Mucosa of descending colon (tissue), 3 donors: Measurements from ENCODE around the gene BTBD16. TPM values are rescaled to one million over a fixed set of nuclear protein-coding genes. Genes with fewer than 3 reads are reported as not detected.

ENCODE experiments used
- ATAC-seq: fragments of 200-7000 bp; cut with Tn5 transposase; one replicate; pipeline ENCODE4 v1.9.1; 2020; ENCODE audit warnings: mild to moderate bottlenecking, moderate library complexity
- DNase-seq, 3 donors: peaks; one replicate each; pipeline ENCODE4 v3.0.0-alpha.2; 2020
- H3K36me3 ChIP-seq: fragments of 200-600 bp; one replicate; pipeline ENCODE4 v1.8.0; 2021; ENCODE audit warnings: low read depth, mild to moderate bottlenecking
- H3K4me1 ChIP-seq: fragments of 200-600 bp; one replicate; pipeline ENCODE4 v1.8.0; 2021; ENCODE audit warnings: low read depth, mild to moderate bottlenecking
- H3K4me3 ChIP-seq: fragments of 200-600 bp; one replicate; pipeline ENCODE4 v1.8.0; 2021; ENCODE audit warnings: mild to moderate bottlenecking
- H3K9me3 ChIP-seq: fragments of 200-600 bp; one replicate; pipeline ENCODE4 v1.8.0; 2021; ENCODE audit warnings: mild to moderate bottlenecking
- intact Hi-C, 2 donors: fragments of 100-400 bp; cut with DNase I in 1 of 2; cut with micrococcal nuclease in 1 of 2; formaldehyde crosslinking; loops; one replicate each; pipeline versions ENCODE4 v1.11.0 to v1.11.1; 2022; cut with DNase I, micrococcal nuclease
- total RNA-seq, 3 donors: library from RNA; stranded (reverse); fragmentation: NEBNext Ultra II Directional in 2 of 3; extraction: Animal tissue kit (Norgen Biotek cat#: 25700) in 2 of 3; gene quantifications; one replicate each; pipeline versions ENCODE4 v1.2.1 to v1.2.4, GENCODE V29; 2021 to 2023
- TF ChIP-seq, protein P1 (sequence below): fragments of 200-600 bp; IDR thresholded peaks from one replicate; pipeline ENCODE4 v1.8.0; 2022; ENCODE audit warnings: antibody characterized with exemption, mild to moderate bottlenecking
- donor health status: DM: no; HTN: no; CAD: no; lungs with moderate emphysema.
- donor health status: DM: no; HTN: no; CAD: no.
- donor health status: DM: no; HTN: yes; CAD: no.

BTBD16 gene
- total RNA-seq, 3 donors from 2014 or later = 0.16 to 0.60 (median 0.26) TPM

DNA sequence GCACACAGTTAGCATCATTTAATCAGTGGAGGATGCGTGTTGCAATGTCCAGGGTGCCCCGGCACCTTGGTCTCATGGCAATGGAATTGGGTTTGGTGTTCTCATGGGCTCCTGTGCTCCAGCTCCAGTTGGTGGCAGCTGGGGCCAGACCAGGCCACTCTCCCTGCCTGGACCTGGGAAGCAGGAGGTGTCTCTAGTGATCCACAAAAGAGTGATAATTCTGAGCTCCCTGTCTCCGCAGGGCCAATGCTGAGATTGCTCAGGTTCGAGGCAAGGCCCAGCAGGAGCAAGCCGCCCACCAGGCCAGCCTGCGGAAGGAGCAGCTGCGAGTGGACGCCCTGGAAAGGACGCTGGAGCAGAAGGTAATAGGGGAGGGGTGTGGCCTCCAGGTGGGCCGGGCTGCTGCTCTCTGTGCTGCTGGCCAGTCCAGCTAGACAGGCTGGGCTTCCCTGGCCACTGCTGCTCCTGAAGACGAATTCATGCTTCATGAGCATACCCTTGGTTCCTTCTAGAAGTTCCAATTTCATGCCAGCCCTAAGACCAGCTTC lies 21.7 kb upstream of the BTBD16 start:
- no peaks in the 10 kb centered on the region for H3K4me1 ChIP-seq
- TF ChIP-seq, protein P1, sequence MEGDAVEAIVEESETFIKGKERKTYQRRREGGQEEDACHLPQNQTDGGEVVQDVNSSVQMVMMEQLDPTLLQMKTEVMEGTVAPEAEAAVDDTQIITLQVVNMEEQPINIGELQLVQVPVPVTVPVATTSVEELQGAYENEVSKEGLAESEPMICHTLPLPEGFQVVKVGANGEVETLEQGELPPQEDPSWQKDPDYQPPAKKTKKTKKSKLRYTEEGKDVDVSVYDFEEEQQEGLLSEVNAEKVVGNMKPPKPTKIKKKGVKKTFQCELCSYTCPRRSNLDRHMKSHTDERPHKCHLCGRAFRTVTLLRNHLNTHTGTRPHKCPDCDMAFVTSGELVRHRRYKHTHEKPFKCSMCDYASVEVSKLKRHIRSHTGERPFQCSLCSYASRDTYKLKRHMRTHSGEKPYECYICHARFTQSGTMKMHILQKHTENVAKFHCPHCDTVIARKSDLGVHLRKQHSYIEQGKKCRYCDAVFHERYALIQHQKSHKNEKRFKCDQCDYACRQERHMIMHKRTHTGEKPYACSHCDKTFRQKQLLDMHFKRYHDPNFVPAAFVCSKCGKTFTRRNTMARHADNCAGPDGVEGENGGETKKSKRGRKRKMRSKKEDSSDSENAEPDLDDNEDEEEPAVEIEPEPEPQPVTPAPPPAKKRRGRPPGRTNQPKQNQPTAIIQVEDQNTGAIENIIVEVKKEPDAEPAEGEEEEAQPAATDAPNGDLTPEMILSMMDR = no peak
- H3K9me3 ChIP-seq = no peaks in the 10 kb centered on the region
- DNase-seq (no peak), ATAC-seq (no peak)
- no peak overlapping the region for H3K4me3 ChIP-seq
- H3K36me3 ChIP-seq = no peaks in the 10 kb centered on the region
- intact Hi-C loops = no loop called here

DNA sequence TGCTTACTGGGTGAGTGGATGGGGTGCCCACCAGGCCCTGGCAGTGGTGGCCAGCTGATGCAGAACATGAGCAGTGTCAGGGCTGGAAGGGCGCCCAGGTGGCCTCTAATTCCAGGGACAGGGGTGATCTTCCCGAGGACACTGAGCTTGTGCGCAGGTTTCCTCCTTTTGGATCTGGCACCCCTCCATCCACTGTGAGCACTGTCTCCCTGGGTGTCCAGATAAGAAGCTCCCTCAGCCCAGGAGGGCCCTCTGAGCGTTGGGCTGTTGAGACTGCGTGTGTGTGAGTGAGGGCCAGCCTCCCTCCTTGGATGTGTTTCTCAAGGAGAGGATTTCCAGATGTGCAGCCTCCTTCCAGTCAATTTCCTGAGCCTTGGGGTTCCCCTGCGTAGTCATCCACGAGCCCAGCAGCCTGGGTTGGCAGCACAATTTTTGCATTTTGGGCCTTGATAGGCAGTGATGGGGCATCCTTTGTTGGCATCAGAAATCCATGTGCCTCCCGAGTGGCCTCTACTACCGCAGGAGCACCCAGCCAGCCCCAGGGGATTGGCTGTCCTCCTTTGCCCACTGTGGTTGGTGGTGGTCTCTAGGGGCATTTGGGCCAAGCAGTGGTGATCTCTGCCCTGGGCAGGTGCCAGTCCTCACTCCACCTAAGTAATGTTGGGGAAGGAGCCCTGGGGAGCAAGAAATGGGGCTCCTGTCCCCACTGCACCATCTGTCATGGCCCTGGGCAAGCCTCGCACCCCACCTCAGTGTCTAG lies 20.9 kb upstream of the BTBD16 start:
- H3K36me3 ChIP-seq = no peaks in the 10 kb centered on the region
- H3K4me3 ChIP-seq = no peak overlapping the region
- no peaks in the 10 kb centered on the region for H3K4me1 ChIP-seq
- intact Hi-C loops = no loop called here
- TF ChIP-seq, protein P1 = no peak
- ATAC-seq (no peak), DNase-seq (no peak)
- H3K9me3 ChIP-seq = no peaks in the 10 kb centered on the region

DNA sequence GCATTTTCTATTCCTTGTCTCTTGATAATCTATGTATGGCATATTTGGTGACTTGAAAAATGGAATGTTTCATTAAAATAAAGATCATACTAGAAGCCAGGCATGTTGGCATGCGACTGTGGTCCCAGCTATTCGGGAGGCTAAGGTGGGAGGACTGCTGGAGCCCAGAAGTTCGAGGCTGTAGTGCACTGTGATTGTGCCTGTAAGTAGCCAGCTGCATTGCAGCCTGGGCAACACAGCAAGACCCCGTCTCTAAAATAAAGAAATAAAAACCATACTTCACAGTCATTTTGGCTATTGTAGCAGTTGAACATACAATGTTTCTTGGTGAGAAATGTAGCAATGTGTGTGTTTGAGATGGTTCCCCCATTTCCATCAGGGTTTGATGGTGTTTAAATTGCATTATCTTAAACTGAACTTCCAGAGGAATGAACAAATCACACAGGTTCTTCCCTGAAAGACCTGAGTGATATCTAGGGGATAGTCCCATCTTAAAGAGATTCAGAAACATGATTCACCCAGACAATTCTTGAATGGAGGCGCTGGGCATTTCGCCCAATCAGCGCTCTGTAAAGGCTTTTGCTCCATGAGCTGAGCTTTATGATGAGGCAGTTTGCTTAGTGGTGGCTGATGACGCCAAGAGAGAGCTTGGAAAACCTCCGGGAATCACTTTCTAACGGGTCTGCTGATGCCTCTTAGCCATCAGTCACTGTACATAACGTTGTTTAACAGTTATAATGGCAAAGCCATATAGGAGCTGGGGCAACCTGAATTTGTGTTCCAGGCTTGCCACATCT lies 19.4 kb upstream of the BTBD16 start:
- DNase-seq = no peak
- ATAC-seq = no peak
- Histone ChIP-seq H3K36me3 (no peaks in the 10 kb centered on the region), H3K4me1 (no peaks in the 10 kb centered on the region), H3K9me3 (no peaks in the 10 kb centered on the region), H3K4me3 (no peak overlapping the region)
- intact Hi-C loops = no loop called here
- TF ChIP-seq, protein P1 = no peak

DNA sequence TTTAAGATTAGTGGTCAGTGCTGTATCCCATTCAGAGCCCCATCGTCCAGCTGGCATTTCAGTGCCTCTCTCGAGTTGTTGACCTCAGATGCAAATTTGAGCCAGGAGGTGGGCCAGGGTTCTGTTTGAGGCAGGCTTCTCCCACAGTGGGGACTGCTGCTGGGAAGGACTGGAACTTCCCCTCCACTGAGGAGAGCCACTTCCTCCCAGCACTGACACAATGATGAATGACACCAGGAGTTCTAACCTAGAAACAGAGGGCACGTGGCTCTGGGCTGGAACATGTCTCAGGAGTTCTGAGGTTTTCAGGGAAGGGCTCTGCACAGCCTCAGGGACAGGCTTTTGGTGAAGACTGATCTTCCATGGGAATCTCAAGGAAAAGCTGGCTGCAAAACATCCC lies 18.3 kb upstream of the BTBD16 start:
- Histone ChIP-seq H3K4me3 (no peak overlapping the region), H3K9me3 (no peaks in the 10 kb centered on the region), H3K4me1 (no peaks in the 10 kb centered on the region), H3K36me3 (no peaks in the 10 kb centered on the region)
- intact Hi-C loops = no loop called here
- TF ChIP-seq, protein P1 = no peak
- peak; percentile 23 for ATAC-seq
- DNase-seq = no peak

DNA sequence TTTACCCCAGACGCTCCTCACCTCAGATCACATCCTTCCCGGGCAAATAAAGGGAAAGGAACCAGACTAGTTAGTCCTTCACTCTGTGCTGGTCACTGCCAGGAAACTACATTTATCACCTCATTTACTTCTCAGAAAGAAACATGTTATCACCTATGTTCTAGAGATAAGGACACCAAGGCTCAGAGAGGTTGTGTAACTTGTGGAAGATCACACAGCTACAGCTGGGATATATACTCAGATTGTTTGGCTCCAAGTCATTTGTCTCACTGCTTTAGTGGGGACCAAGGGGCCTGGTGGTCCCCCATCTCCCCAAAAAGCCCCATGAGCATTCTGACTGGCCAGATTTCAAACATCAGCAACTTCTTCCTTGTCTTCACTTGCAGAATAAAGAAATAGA lies 17.5 kb upstream of the BTBD16 start:
- no peaks in the 10 kb centered on the region for H3K9me3 ChIP-seq
- H3K4me1 ChIP-seq = no peaks in the 10 kb centered on the region
- TF ChIP-seq, protein P1 = no peak
- DNase-seq (no peak), ATAC-seq (no peak)
- H3K36me3 ChIP-seq = no peaks in the 10 kb centered on the region
- no peak overlapping the region for H3K4me3 ChIP-seq
- intact Hi-C loops = no loop called here
